ENCODE results near the gene HLX.

DNA sequence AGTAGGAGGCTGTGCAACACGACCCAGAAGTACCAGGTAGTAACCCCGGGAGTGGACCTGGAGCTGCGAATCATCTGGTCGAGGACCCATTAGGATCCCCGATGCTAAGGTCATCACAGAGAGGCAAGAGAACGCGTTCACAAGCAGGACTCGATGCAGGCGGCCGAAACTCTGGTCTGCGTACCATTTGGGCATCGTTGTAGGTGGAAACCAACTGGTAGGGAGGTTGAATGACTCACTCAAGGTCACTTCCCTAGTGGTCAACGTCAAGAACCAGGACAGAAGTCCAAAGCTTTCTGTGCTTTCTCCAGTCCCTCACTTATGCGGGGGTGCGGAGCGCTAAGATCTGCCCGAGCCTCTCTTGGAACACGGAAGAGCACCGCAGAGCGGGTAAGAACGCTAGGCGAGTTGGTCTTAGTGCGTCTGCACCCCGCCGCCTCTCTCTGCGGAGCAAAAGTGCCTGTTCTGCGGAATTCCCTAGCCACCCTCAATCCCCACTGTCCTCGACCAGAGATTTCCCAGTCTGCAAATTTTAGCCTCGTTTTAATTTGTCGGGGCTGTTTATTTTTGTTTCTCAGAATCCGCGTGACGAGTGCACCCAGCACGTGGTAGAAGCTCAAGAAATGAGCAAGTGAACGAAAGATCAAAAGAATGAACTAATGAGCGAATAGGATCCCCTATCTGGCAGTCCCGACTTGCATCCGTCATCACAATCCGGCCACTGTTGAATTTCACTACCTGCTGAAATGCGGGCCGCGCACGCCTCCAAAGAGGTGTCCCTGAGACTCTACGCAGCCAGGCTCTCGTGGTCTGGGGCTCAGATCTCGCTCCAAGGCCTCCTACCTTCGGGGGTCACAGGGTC is 12.2 kb downstream of the HLX start:
- TF ChIP-seq, protein P1, sequence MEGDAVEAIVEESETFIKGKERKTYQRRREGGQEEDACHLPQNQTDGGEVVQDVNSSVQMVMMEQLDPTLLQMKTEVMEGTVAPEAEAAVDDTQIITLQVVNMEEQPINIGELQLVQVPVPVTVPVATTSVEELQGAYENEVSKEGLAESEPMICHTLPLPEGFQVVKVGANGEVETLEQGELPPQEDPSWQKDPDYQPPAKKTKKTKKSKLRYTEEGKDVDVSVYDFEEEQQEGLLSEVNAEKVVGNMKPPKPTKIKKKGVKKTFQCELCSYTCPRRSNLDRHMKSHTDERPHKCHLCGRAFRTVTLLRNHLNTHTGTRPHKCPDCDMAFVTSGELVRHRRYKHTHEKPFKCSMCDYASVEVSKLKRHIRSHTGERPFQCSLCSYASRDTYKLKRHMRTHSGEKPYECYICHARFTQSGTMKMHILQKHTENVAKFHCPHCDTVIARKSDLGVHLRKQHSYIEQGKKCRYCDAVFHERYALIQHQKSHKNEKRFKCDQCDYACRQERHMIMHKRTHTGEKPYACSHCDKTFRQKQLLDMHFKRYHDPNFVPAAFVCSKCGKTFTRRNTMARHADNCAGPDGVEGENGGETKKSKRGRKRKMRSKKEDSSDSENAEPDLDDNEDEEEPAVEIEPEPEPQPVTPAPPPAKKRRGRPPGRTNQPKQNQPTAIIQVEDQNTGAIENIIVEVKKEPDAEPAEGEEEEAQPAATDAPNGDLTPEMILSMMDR (conservative IDR thresholded peaks at IDR 0.05; ENCODE audit: low read depth, low read length): no peak
- no peak for TF ChIP-seq EZH2 (IDR thresholded peaks at IDR 0.05; ENCODE audit: borderline replicate concordance, low read depth, low read length, poor library complexity, severe bottlenecking)
